ENCODE data around the gene KHDC1. TPM values are rescaled to one million over a fixed set of nuclear protein-coding genes. Genes with fewer than 3 reads are reported as not detected.

The KHDC1 gene
- total RNA-seq, 1 experiment from 2014 or later = 7.7 TPM

DNA sequence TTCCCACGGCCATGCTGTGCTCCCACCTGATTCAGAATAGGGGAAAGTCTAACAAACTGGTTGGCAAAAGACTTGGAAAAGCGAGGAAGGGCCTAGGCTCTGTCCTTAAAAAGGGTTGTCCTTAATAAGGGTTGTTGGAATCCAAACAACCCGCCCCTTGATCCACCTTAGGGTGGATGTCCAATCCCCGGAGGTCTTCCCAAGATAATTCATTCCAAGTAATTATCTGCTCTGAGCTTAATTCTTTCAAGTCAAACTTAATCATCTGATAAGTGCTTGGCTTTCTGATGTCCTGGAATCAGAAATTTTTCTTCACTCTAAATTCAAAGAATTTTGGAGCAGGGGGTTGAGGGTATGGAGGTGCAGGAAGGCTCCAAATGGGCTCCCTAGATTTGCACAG lies 37.6 kb downstream of the KHDC1 start, which contains the start of gene KHDC1L:
Gene KHDC1L, minus strand, starts transcription at position 101 of the 400 bp plus-strand sequence. Its CDS starts 88 bp downstream, at position 13.
- TF ChIP-seq, protein P1, sequence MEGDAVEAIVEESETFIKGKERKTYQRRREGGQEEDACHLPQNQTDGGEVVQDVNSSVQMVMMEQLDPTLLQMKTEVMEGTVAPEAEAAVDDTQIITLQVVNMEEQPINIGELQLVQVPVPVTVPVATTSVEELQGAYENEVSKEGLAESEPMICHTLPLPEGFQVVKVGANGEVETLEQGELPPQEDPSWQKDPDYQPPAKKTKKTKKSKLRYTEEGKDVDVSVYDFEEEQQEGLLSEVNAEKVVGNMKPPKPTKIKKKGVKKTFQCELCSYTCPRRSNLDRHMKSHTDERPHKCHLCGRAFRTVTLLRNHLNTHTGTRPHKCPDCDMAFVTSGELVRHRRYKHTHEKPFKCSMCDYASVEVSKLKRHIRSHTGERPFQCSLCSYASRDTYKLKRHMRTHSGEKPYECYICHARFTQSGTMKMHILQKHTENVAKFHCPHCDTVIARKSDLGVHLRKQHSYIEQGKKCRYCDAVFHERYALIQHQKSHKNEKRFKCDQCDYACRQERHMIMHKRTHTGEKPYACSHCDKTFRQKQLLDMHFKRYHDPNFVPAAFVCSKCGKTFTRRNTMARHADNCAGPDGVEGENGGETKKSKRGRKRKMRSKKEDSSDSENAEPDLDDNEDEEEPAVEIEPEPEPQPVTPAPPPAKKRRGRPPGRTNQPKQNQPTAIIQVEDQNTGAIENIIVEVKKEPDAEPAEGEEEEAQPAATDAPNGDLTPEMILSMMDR (conservative IDR thresholded peaks at IDR 0.05) = no peak
- DNase-seq = no peak
- Histone ChIP-seq H3K27me3 (ENCODE audit: insufficient read depth, low read length) (no peaks in the 10 kb centered on the region), H3K18ac (ENCODE audit: insufficient read length, low read depth, low read length) (no peak within 1 kb of the TSS), H3K23me2 (ENCODE audit: insufficient read length, low read depth, low read length, poor library complexity, severe bottlenecking) (no peaks in the 10 kb centered on the region), H2AFZ (ENCODE audit: low read length) (no peak within 1 kb of the TSS), H3K4ac (ENCODE audit: low read depth, low read length) (no peak within 1 kb of the TSS), H4K20me1 (ENCODE audit: control insufficient read depth, insufficient read depth, insufficient read length) (no peaks in the 10 kb centered on the region), H3K4me2 (ENCODE audit: insufficient read depth, insufficient read length, low read length) (no peak within 1 kb of the TSS), H3K9me3 (ENCODE audit: control insufficient read depth, low read depth, low read length) (no peaks in the 10 kb centered on the region), H4K91ac (ENCODE audit: insufficient read length, low read depth, low read length) (no peak within 1 kb of the TSS), H3K79me1 (ENCODE audit: insufficient read depth, low read depth, low read length, poor library complexity, severe bottlenecking) (no peaks in the 10 kb centered on the region), H3K9ac (ENCODE audit: extremely low read depth, insufficient read length, low read length) (no peak within 1 kb of the TSS), H3T11ph (ENCODE audit: low read length) (no peak within 1 kb of the TSS), H4K8ac (replicated peaks; ENCODE audit: insufficient read length, low read depth, low read length) (no peak within 1 kb of the TSS), H3K27ac (ENCODE audit: insufficient read length, low read depth, low read length) (no peak within 1 kb of the TSS), H3K79me2 (ENCODE audit: insufficient read depth, low read length) (no peaks in the 10 kb centered on the region), H2AK5ac (ENCODE audit: insufficient read length, low read length) (no peak within 1 kb of the TSS), H4K5ac (ENCODE audit: insufficient read length, low read depth, low read length) (no peak within 1 kb of the TSS), H2BK5ac (ENCODE audit: insufficient read length, low read length) (no peak within 1 kb of the TSS), H3K56ac (ENCODE audit: insufficient read length, low read depth, low read length) (no peak within 1 kb of the TSS), H3K4me1 (ENCODE audit: insufficient read depth, low read length) (no peaks in the 10 kb centered on the region), H2BK15ac (ENCODE audit: low read depth, low read length) (no peak within 1 kb of the TSS), H2BK20ac (ENCODE audit: low read depth, low read length, poor library complexity, severe bottlenecking) (no peak within 1 kb of the TSS), H2BK12ac (ENCODE audit: insufficient read length, low read depth, low read length) (no peak within 1 kb of the TSS), H2BK120ac (ENCODE audit: low read depth, low read length, poor library complexity, severe bottlenecking) (no peak within 1 kb of the TSS), H3K14ac (ENCODE audit: insufficient read depth, low read length) (0 out of 2 replicates have a peak within 1 kb of the TSS, but pooled peaks have one; percentile 28), H3K23ac (ENCODE audit: insufficient read length, low read depth, low read length) (no peak within 1 kb of the TSS)
- H3K9me3 Mint-ChIP-seq = peaks cover 0 to 3% of the 10 kb centered on the region in 2 experiments; a peak in 2 of 5 replicates
- no peaks in the 10 kb centered on the region for H3K4me1 Mint-ChIP-seq
- H3K4me3 Mint-ChIP-seq = no peak within 1 kb of the TSS
- no CpG with 5 or more reads among the region's 4 CpGs for WGBS (ENCODE audit: extremely low coverage, insufficient read length, low lambda C conversion rate)
- H3K27me3 Mint-ChIP-seq (ENCODE audit: low read depth) = no peaks in the 10 kb centered on the region
- H3K36me3 Mint-ChIP-seq (ENCODE audit: insufficient read depth in 1 of 3, low read depth in 3 of 3) = peaks cover 2 to 5% (median 3%) of the 10 kb centered on the region in 3 experiments; a peak in 3 of 7 replicates
- H3K27ac Mint-ChIP-seq = no peak within 1 kb of the TSS
